ENCODE data around the gene SOS1.

Gene SOS1

DNA sequence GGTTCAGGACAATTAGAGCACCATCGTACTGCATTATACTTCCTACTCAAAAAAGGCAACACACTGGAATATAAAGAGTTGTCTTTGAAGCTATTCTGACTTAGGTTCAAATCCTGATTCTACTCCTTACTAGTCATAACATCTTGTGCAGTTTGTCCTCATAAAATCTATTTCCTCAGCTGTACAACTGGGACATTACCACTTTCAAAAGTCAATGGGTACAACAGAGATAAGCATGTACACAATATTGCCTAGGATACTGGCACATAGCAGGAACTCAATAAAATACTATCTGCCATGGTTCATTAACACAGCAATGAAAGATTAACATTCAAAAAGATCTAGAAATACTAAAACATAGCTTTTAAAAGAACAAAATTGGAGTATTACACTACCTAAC is 11.3 kb downstream of the SOS1 start:
- TF ChIP-seq, protein P1, sequence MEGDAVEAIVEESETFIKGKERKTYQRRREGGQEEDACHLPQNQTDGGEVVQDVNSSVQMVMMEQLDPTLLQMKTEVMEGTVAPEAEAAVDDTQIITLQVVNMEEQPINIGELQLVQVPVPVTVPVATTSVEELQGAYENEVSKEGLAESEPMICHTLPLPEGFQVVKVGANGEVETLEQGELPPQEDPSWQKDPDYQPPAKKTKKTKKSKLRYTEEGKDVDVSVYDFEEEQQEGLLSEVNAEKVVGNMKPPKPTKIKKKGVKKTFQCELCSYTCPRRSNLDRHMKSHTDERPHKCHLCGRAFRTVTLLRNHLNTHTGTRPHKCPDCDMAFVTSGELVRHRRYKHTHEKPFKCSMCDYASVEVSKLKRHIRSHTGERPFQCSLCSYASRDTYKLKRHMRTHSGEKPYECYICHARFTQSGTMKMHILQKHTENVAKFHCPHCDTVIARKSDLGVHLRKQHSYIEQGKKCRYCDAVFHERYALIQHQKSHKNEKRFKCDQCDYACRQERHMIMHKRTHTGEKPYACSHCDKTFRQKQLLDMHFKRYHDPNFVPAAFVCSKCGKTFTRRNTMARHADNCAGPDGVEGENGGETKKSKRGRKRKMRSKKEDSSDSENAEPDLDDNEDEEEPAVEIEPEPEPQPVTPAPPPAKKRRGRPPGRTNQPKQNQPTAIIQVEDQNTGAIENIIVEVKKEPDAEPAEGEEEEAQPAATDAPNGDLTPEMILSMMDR (IDR thresholded peaks at IDR 0.05; ENCODE audit: low read depth, low read length, missing control alignments) = no peak
- in situ Hi-C loops (cut with HindIII; ENCODE audit: low sequenced_read_pairs) = no loop called here
- no peak overlapping the region for H3K4me3 ChIP-seq (ENCODE audit: low read depth, low read length)
- no peak for DNase-seq (ENCODE audit: low read depth)

DNA sequence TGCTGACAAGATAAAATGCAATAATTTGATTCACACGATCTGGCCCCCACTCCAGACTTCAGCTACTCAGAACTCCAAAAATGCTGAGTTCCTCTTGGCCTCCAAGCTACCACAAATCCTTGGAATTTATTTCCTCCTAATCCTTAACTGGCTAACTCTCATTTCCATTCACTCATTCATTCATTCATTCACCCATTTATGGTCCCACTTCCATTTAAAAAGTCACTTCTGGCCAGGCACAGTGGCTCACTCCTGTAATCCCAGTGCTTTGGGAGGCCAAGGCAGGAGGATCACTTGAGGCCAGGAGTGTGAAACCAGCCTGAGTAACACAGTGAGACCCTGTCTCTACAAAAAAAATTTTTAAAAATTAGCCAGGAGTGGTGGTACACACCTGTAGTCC is 12.5 kb downstream of the SOS1 start:
- no peak overlapping the region for H3K4me3 ChIP-seq (ENCODE audit: low read depth, low read length)
- TF ChIP-seq, protein P1 (IDR thresholded peaks at IDR 0.05; ENCODE audit: low read depth, low read length, missing control alignments) = no peak
- in situ Hi-C loops (cut with HindIII; ENCODE audit: low sequenced_read_pairs) = no loop called here
- DNase-seq (ENCODE audit: low read depth) = no peak

DNA sequence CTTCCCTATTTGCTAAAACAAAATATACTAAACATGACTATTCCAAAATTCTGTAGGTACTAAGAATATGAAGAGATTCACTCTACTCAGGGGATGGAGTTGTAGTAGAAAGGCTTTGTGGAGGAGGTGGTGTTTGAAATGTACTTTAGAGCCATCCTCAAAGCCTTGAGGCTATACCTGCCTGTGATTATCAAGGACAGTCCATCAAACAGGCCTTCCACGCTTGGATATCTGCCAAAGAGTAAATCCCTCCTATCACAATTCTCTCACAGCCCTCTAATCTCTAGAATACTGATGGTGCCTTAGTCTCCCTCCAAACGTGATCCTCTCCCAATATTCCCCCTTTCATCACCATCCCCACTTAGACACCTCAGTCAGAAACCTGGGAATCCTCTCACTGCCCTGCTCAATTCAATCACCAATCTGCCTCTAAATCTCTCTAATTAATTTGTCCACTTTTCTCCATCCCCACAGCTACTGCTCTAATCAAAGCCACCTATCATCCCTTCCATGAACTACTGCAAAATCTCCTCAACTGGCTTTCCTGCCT is 13.1 kb downstream of the SOS1 start:
- in situ Hi-C loops (cut with HindIII; ENCODE audit: low sequenced_read_pairs) = no loop called here
- H3K4me3 ChIP-seq (ENCODE audit: low read depth, low read length) = no peak overlapping the region
- TF ChIP-seq, protein P1 (IDR thresholded peaks at IDR 0.05; ENCODE audit: low read depth, low read length, missing control alignments) = no peak
- DNase-seq (ENCODE audit: low read depth) = no peak

DNA sequence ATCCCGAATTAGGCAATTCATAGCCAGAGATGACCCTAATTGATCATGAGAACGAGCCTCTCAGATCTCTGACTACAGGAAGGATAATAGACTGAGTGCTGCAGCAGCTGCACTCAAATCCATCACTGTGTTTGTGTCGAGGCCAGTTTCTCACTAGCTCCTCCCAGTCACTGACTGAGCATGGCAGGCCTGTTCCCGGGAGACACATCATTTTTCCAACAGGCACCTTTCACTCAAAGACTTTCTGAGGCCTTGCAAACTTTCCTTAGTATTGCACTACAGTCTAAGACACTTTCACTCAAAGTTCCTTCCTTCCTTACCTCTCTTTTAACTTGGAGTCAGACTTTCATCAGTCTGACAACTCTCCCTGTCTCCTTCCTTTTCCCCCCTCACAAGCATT is 13.7 kb downstream of the SOS1 start:
- TF ChIP-seq, protein P1 (IDR thresholded peaks at IDR 0.05; ENCODE audit: low read depth, low read length, missing control alignments) = no peak
- DNase-seq (ENCODE audit: low read depth) = no peak
- in situ Hi-C loops (cut with HindIII; ENCODE audit: low sequenced_read_pairs) = no loop called here
- H3K4me3 ChIP-seq (ENCODE audit: low read depth, low read length) = no peak overlapping the region

GRCh38 chr2:39099870-39100728 is 20.8 kb downstream of the SOS1 start:
- H3K4me3 ChIP-seq (ENCODE audit: low read depth, low read length) = no peak overlapping the region
- no peak for DNase-seq (ENCODE audit: low read depth)
- TF ChIP-seq, protein P1 (IDR thresholded peaks at IDR 0.05; ENCODE audit: low read depth, low read length, missing control alignments) = no peak
- in situ Hi-C loops (cut with HindIII; ENCODE audit: low sequenced_read_pairs) = no loop called here

DNA sequence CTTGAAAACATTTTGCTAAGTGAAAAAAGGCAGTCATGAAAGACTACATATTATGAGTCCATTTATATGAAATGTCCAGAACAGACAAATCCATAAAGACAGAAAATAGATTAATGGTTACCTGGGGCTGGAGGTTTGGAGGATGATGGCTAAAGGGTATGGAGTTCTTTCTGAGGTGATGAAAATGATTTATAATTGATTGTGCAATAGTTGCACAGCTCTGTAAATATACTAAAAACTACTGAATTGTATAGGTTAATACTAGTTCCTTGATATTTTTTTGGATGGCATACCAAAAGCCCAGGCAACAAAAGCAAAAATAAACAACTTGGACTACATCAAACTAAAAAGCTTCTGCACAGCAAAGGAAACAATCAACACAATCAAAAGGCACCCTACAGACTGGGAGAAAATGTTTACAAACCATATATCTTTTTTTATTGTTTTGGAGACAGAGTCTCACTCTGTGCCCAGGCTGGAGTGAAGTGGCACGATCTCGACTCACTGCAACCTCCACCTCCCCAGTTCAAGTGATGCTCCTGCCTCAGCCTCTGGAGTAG is 21.5 kb downstream of the SOS1 start:
- in situ Hi-C loops (cut with HindIII; ENCODE audit: low sequenced_read_pairs) = no loop called here
- no peak overlapping the region for H3K4me3 ChIP-seq (ENCODE audit: low read depth, low read length)
- no peak for DNase-seq (ENCODE audit: low read depth)
- TF ChIP-seq, protein P1 (IDR thresholded peaks at IDR 0.05; ENCODE audit: low read depth, low read length, missing control alignments) = no peak

Measured in astrocyte of the cerebellum (primary cell).